G401 (cell line): ENCODE results near the gene DMAC2L. TPM values are rescaled to one million over a fixed set of nuclear protein-coding genes. Genes with fewer than 3 reads are reported as not detected.
"Not testable (repeated sequence)": the region's sequence is repeated elsewhere in the genome, so short reads cannot be mapped to it uniquely, and the experiment has no call there.

Experiments
- DNase-seq: peaks from one replicate; pipeline ENCODE4 v3.0.0-alpha.2; 2015; ENCODE audit warnings: low spot score
- in situ Hi-C: cut with HindIII; loops from 2 replicates; pipeline ENCODE4 v1.10.0; 2016; ENCODE audit warnings: low sequenced_read_pairs, mixed read lengths
- total RNA-seq: library from RNA; depleted of rRNA; stranded (reverse); fragments of >200 nt; shearing (Covaris generic); gene quantifications from 2 replicates; pipeline ENCODE4 v1.2.3, GENCODE V29; 2014

DMAC2L gene
- total RNA-seq, 1 experiment from 2014 or later: 31.0 TPM

- in situ Hi-C loops: no loop called here
- DNase-seq: no peak
These were observed 36.8 kb downstream of the DMAC2L start for GRCh38 chr14:50348933-50349332.

DNA sequence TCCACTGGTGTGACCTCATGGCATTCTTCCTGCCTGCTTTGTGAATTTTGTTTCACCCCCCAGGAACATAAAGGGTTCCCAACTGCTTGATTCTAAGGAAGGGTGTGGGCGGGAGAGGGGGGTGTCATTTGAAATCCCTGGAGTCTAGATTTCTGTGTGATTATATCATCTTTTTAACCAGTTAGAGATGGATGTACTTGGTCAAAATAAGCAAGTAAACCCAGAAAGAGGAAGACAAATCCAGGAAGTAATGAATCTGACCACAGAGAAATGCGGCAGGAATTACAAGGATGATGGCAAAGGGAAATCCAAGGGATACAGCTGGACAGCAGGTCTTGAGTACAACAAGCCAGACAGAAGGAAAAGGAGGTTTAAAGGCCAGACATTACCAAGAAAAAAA lies 38.9 kb downstream of the DMAC2L start:
- no peak for DNase-seq

GRCh38 chr14:50352584-50352983 lies 40.5 kb downstream of the DMAC2L start:
- in situ Hi-C loops: no loop called here
- no peak for DNase-seq

More for the DNA sequence above, 38.9 kb downstream of the DMAC2L start:
- in situ Hi-C loops: no loop called here

DNA sequence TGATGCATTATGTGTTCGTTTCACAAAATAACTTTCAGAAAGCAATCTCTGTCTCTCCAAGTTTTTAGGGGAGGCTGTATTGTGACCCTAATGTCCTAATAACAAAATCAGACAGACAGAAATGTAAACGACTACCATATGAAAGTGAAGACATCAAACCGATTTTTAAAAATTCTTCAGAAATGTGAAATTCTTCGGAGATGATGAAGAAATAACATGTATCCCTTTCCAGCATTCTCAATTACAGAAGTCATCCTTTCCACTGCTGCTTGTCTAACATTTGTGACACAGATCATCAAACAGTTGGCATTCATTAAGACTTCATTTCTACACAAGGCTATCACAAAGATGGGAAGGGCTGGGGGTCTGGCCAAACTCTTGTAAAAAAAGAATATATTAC lies 41.0 kb downstream of the DMAC2L start:
- in situ Hi-C loops: no loop called here
- no peak for DNase-seq

DNA sequence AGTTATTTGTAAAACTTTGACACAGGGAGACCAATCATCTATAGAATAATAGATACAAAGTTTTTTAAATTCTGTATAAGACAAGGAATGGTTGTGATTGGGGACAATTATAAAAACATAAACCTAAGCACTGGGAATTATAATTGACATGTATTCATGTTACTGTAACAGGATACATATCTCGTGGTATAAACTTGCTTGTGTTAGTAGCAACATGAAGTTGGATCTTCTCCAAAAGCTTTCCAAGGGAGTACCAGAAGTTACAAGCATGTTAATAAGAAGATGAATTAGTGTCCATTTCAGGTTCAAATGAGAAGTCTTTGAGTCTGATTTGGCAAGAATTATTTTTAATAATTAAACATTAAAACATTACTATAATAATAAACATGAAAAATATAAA lies 42.4 kb downstream of the DMAC2L start:
- DNase-seq: no peak
- in situ Hi-C loops: no loop called here

DNA sequence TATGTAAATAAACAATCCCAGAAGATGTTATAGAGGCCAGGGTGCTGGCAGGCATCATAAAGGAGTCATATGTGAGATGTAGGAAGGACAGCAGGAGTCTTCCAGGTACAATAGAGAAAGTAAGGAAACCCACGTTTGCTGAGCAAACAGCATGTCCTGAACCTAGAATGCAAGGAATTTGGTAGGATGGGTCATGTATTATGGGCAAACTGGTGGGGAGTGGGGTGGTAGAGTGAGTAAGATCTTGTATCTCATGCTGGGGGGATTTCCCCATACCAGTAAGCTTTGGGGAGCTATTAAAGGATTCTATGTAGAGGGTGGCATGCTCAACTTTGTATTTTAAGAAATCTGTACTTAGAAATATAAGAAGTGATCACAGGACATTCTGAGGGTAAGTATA lies 43.6 kb downstream of the DMAC2L start:
- in situ Hi-C loops: no loop called here
- DNase-seq: no peak

GRCh38 chr14:50356283-50356682 lies 44.2 kb downstream of the DMAC2L start:
- DNase-seq, in situ Hi-C loops: not testable (repeated sequence)

DNA sequence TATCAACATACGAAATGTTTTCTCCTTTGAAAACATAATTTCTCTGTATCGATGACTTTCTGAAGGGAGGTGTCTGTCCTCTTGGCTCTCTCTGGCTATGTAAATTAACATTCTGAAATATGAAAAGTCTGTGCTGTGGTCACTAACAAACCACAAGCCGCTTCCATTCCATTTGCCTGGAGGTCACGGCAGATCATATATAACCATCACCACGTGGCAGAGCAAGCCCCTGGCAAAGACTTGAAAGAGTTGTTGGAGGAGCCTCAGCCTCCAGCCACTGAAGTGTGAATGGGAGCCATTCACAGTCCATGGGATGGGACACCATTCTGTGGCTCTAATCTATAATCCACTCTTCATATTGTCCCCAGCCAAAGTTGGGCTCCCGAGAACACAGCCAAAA lies 45.0 kb downstream of the DMAC2L start:
- no peak for DNase-seq
- in situ Hi-C loops: no loop called here

DNA sequence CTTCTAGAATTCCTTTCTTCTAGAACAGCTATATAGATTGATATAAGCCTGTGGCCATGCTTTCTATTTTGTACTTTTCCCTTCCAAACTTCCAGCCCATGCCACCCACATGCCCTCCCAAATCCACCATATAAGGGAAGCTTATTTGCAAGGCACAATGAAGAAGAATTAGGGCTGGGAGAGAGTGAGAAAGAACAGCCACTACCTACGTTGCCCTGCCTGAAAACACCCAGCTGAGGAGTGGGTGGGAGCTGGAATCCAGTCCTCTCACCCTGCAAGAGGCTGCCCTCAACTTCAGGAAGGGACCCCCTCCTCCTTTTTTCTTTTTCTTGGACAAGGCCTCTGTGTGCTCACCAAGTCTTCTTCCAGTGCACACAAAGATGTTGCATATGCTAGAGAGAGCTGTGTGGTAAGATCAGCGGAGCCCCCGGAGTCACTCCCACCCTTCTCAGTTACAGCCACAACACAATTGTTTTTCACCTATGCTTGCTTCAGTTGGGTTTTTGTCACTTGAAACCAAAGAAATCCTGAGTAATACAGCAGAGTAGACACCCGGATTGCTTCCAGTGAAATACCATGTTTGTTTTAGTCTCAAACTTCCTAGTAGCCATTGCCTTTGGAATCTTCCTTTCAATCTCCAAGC lies 45.8 kb downstream of the DMAC2L start:
- in situ Hi-C loops: no loop called here
- DNase-seq: no peak

GRCh38 chr14:50359631-50360030 lies 47.5 kb downstream of the DMAC2L start:
- in situ Hi-C loops: no loop called here
- DNase-seq: no peak

DNA sequence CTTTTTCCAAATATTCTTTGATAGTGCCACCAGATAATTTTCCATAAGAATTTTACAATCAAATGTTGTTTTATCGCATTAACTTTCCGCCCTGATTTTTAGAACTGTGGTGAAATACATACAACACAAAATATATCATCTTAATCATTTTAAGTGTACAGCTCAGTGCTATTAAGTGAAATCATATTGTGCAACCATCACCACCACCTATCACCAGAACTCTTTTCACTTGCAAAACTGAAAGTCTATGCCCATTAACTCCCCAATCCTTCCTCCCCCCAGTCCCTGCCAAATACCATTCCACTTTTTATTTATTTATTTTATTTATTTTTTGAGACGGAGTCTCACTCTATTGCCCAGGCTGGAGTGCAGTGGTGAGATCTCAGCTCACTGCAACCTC lies 48.0 kb downstream of the DMAC2L start:
- DNase-seq: no peak
- in situ Hi-C loops: no loop called here

GRCh38 chr14:50360851-50361250 lies 48.7 kb downstream of the DMAC2L start:
- in situ Hi-C loops: no loop called here
- no peak for DNase-seq

- in situ Hi-C loops, DNase-seq: not testable (repeated sequence)
These were observed 49.6 kb downstream of the DMAC2L start for GRCh38 chr14:50361473-50362403.

DNA sequence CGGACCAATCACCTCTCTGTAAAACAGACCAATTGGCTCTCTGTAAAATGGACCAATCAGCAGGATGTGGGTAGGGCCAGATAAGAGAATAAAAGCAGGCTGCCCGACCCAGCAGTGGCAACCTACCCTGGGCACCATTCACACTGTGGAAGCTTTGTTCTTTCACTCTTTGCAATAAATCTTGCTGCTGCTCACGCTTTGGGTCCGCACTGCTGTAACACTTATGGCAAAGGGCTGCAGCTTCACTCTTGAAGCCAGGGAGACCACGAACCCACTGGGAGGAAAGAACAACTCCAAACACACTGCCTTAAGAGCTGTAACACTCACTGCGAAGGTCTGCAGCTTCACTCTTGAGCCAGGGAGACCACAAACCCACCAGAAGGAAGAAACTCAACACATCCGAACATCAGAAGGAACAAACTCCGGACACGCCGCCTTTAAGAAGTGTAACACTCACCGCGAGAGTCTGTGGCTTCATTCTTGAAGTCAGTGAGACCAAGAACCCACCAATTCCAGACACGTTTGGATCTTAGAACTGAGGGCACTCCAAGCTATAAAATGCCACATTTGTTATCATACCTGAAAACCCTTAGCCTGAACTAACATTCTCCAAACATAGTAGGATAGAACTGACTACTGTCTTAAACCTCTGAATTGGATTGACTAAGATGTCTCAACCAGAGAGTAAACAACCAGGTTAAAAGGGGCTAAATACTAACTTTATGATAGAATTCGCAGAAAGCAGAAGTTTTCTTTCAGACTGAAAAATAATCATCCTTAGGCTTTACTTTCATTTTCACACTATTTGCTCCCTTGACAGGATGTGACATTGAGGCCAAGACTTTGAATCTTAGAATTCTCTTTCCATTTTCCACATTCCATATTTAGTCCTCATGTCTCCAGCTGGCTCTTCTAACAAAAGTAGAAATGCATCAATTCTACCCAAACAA lies 50.9 kb downstream of the DMAC2L start:
- in situ Hi-C loops: no loop called here
- no peak for DNase-seq

DNA sequence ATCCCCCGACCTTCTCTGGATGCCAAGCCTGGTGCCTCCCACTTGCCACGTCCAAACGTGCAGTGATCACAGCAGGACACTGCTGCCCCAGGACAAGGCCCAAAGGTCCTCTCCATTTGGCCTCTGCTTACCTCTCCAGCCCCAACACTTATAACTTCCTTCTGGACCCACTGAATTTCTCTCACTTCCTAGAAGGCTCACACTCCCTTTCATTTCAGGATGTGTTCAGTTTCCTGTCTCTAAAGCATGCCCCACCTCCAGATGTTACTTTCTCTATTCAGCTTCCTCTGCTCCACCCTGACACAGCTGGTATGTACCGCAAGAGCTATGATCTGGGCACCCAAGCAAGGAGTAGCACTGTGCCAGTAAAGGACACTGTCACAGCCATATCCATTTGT lies 51.6 kb downstream of the DMAC2L start:
- DNase-seq: no peak
- in situ Hi-C loops: no loop called here

DNA sequence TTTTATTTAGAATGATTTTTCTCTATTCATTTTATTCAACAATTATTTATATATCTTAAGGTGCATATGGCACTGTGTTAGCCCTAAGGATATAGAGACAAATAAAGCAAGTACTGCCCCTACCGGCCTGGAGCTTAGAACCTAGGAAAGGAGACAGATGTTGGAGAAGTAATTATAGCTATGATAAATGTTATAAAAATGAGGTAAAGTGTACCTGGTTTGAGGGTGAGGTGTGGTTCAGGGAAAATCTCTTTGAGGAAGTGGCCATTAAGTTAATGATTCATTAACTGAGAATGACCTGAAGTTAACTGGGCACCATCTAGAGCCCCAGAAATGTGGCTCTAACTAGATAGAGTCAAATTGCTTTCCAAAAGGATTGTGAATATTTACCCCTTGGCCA lies 52.7 kb downstream of the DMAC2L start:
- in situ Hi-C loops: no loop called here
- no peak for DNase-seq

DNA sequence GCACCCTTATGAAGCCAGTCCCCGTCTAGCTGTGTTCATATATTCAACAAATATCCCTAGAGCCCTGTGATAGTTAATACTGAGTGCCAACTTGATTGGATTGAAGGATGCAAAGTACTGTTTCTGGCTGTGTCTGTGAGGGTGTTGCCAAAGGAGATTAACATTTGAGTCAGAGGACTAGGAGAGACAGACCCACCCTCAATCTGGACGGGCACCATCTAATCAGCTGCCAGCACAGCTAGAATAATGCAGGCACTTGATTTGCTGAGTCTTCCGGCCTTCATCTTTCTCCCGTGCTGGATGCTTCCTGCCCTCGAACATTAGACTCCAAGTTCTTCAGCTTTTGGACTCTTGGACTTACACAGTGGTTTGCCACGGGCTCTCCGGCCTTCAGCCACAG lies 53.4 kb downstream of the DMAC2L start:
- in situ Hi-C loops, DNase-seq: not testable (repeated sequence)

GRCh38 chr14:50366115-50366514 lies 54.0 kb downstream of the DMAC2L start:
- in situ Hi-C loops: no loop called here
- no peak for DNase-seq

- no peak for DNase-seq
These were observed 54.5 kb downstream of the DMAC2L start for GRCh38 chr14:50366589-50366988.

GRCh38 chr14:50371546-50371945 lies 59.4 kb downstream of the DMAC2L start:
- in situ Hi-C loops: no loop called here
- no peak for DNase-seq

More at GRCh38 chr14:50366589-50366988, 54.5 kb downstream of the DMAC2L start:
- in situ Hi-C loops: no loop called here
